Measurements from ENCODE around the gene GBP2. TPM values are rescaled to one million over a fixed set of nuclear protein-coding genes. Genes with fewer than 3 reads are reported as not detected.

GBP2 gene, protein sequence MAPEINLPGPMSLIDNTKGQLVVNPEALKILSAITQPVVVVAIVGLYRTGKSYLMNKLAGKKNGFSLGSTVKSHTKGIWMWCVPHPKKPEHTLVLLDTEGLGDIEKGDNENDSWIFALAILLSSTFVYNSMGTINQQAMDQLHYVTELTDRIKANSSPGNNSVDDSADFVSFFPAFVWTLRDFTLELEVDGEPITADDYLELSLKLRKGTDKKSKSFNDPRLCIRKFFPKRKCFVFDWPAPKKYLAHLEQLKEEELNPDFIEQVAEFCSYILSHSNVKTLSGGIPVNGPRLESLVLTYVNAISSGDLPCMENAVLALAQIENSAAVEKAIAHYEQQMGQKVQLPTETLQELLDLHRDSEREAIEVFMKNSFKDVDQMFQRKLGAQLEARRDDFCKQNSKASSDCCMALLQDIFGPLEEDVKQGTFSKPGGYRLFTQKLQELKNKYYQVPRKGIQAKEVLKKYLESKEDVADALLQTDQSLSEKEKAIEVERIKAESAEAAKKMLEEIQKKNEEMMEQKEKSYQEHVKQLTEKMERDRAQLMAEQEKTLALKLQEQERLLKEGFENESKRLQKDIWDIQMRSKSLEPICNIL
- 100 to 1,000 TPM; 309 to 356 TPM for total RNA-seq

DNA sequence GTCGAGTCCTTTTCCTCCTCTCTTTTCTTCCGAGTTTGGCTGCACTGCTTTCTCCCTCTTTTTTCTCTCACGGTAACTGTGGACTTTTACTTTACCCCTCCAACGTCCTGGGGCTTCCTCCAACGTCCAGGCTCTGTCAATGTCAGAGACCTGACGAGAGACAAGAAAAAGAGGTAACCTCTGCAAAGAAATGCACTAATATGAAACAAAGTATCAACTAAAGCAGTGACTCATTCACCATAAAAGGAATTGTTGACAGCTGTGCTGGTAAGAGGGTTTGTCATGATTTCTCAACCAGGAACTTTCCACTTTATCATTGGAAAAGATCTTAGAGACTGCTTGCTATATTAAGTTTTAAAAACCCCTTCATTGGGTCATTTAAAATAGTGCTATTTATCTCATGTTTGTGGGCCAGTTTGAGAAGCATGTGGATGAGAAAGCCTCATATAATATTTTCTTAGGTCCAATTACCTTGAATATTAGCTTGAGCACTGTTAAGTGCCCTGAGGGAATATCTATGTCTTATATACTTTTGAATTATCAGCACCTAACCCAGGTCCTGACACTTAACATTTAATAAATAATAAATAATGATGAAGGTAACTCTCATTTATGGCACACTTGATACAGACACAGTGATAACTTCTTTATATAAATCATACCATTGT lies at the start of gene GBP2:
TSS of gene GBP2 (minus strand) at position 202 of the 668 bp plus-strand sequence. CDS start 4,148 bp downstream, outside the sequence.
- Mint-ChIP-seq H3K9me3 (peaks cover 0 to 3% of the 10 kb centered on the region in 2 donors), H3K4me1 (ENCODE audit: low read depth) (peaks cover 61% of the 10 kb centered on the region), H3K27me3 (ENCODE audit: low read depth) (no peaks in the 10 kb centered on the region), H3K4me3 (peak within 1 kb of the TSS; percentile 97 to 99), H3K36me3 (ENCODE audit: insufficient read depth in 2 of 2) (peaks cover 30 to 41% of the 10 kb centered on the region in 2 donors), H3K27ac (peak within 1 kb of the TSS; percentile 98)
- DNase-seq (peak; percentile 21 to 37), ATAC-seq (replicated peaks in 1 of 2) (peak; percentile 73 to 77)

DNA sequence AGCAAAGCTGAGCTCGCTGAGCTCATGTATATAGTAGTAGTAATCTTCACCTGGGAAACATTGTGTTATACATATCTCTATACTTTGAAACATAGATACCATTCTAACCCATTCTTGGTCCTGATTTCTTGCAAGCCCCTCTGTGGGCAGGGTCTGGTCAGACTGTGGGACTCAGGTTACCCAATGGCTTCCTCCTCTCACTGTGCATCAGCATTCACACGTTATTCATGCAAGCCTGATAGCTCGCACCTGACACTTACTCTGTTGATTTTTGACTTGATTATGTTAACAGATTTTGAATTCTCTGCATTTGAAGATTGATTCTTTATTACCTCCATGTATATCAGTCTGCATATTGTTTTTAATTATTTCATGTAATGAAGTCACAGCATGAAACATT lies 48.6 kb upstream of the GBP2 start:
- Mint-ChIP-seq H3K4me3 (no peak overlapping the region), H3K27ac (no peak overlapping the region), H3K27me3 (ENCODE audit: low read depth) (no peaks in the 10 kb centered on the region), H3K4me1 (ENCODE audit: low read depth) (peaks cover 32% of the 10 kb centered on the region), H3K9me3 (peaks cover 10 to 15% of the 10 kb centered on the region in 2 donors), H3K36me3 (ENCODE audit: insufficient read depth in 2 of 2) (peaks cover 11 to 15% of the 10 kb centered on the region in 2 donors)
- DNase-seq (no peak), ATAC-seq (replicated peaks in 1 of 2) (no peak)

DNA sequence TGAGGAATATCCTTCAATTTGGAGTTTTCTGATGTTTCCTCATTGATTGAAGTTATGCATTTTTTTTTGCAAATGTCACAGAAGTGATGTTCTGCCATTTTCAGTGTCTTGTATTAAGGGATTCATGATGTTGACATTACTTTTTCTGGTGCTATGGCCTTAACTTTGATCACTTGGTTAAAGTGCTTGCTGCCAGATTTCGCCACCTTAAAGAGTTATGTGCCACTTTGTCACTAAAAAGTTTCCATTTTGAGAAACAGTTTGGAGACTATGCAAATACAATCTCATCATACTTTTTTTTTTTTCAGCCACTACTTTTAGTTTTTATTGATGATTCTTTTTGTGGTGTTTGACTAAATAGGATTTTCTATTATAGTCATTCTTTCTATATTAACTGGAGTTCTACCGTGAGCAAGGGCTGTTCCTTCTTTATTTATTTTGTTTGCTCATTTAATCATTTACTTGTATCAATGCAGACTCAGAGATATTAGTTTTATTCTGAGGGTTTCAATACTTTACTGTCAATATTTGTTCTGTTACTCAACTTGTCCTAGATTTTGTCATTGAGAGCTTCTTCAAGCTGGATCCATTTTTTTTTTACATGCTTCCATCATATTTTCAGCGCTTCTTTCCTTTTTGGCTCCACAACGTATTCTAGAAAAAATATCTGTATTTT lies 46.7 kb upstream of the GBP2 start:
- Mint-ChIP-seq H3K36me3 (ENCODE audit: insufficient read depth in 2 of 2) (peaks cover 11 to 15% of the 10 kb centered on the region in 2 donors), H3K27me3 (ENCODE audit: low read depth) (no peaks in the 10 kb centered on the region), H3K4me3 (no peak overlapping the region), H3K9me3 (peaks cover 10 to 15% of the 10 kb centered on the region in 2 donors), H3K27ac (peak overlapping the region; percentile 61), H3K4me1 (ENCODE audit: low read depth) (peaks cover 32% of the 10 kb centered on the region)
- ATAC-seq (replicated peaks in 1 of 2) (no peak), DNase-seq (no peak)

DNA sequence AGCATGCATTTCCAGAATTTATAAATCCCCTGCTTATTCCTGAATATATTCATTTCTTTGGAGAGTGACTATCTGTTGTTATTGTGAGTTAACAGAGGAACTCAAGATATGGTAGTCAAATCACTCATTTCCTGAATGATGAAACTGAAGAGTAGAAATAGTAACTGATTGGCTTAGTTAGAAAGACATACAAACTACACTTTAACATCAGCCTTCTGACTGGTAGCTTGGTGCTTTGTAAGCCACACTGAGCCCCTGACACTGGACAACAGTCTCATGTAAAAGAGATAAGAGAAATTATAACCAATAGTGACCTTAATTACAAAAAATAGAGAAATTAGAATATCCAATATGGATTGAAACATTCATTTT lies 45.1 kb upstream of the GBP2 start:
- H3K4me1 Mint-ChIP-seq (ENCODE audit: low read depth): peaks cover 22% of the 10 kb centered on the region
- no peaks in the 10 kb centered on the region for H3K27me3 Mint-ChIP-seq (ENCODE audit: low read depth)
- H3K36me3 Mint-ChIP-seq (ENCODE audit: insufficient read depth in 2 of 2): peaks cover 11 to 15% of the 10 kb centered on the region in 2 donors
- peaks cover 10 to 15% of the 10 kb centered on the region in 2 donors for H3K9me3 Mint-ChIP-seq
- peak in 1 of 2 donors; percentile 19 for DNase-seq
- H3K27ac Mint-ChIP-seq: peak overlapping the region; percentile 97
- peak overlapping the region; percentile 15 to 79 for H3K4me3 Mint-ChIP-seq
- peak; percentile 87 to 96 for ATAC-seq (replicated peaks in 1 of 2)

DNA sequence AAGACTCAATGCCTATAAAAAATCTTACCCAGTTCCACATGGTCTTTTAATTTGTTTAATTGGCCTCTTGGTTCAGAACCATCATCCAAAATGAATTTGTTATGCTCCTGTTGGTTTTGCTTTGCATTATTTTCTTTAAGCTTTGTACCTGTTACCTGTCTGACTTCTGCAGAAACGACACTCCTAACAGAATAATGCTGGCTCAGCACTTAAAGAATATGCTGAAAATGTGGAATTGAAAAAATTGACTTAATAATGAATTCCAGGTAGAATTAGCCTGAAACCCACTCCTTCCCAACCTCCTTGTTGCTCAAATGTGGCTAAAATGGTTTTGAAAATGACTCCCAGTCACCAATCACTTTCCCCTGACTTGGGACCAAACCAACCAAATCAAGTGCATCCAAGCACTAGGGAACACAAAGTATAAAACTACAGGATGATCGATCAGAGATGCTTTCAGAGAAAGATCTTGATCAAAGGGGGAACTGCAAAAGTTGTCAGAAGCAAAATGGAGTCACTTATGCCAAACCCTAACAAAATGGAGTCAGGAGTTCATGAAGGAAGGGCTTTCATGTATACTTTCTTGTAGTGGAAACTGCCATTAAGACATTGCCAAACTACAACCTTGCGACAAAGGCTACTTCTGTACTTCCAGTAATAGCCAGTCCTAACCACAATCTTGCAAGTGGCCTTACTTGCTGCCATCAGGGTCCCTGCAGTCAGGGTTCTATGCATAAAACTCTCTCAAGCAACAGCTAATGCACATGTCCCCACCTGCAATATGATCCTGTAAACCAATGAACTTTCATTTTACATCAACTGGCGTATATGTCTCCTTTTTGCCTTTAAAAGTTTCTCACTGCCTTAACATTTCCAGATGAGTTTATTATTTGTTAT lies 44.5 kb upstream of the GBP2 start:
- peak overlapping the region; percentile 97 for H3K27ac Mint-ChIP-seq
- peaks cover 26% of the 10 kb centered on the region for H3K4me1 Mint-ChIP-seq (ENCODE audit: low read depth)
- H3K36me3 Mint-ChIP-seq (ENCODE audit: insufficient read depth in 2 of 2): peaks cover 11 to 15% of the 10 kb centered on the region in 2 donors
- no peaks in the 10 kb centered on the region for H3K27me3 Mint-ChIP-seq (ENCODE audit: low read depth)
- peak overlapping the region; percentile 15 to 79 for H3K4me3 Mint-ChIP-seq
- peaks cover 10 to 15% of the 10 kb centered on the region in 2 donors for H3K9me3 Mint-ChIP-seq
- ATAC-seq (replicated peaks in 1 of 2) (peak; percentile 64 to 66), DNase-seq (peak in 1 of 2 donors; percentile 20)

DNA sequence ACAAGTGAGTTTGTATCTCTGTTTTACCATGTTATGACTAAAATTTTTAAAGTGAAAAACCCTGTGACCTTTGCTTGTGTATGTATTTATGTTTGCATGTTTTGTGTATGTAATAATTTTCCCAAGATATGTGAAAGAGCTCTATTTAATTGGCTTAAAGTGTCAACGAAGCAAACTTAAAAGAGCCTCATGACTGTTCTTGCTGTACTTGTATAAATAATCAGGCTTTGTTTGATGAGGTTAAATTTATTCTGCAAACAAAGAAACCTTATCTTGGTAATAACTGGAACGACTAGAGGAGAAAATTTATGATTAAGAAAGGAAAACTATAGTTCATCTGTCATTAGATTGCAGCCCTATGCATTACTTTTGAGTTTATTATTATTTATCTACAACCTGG lies 43.3 kb upstream of the GBP2 start:
- DNase-seq (no peak), ATAC-seq (replicated peaks in 1 of 2) (no peak)
- H3K36me3 Mint-ChIP-seq (ENCODE audit: insufficient read depth in 2 of 2): peaks cover 11 to 15% of the 10 kb centered on the region in 2 donors
- H3K27me3 Mint-ChIP-seq (ENCODE audit: low read depth): no peaks in the 10 kb centered on the region
- H3K27ac Mint-ChIP-seq: no peak overlapping the region
- peaks cover 26% of the 10 kb centered on the region for H3K4me1 Mint-ChIP-seq (ENCODE audit: low read depth)
- peaks cover 10 to 15% of the 10 kb centered on the region in 2 donors for H3K9me3 Mint-ChIP-seq
- H3K4me3 Mint-ChIP-seq: no peak overlapping the region

DNA sequence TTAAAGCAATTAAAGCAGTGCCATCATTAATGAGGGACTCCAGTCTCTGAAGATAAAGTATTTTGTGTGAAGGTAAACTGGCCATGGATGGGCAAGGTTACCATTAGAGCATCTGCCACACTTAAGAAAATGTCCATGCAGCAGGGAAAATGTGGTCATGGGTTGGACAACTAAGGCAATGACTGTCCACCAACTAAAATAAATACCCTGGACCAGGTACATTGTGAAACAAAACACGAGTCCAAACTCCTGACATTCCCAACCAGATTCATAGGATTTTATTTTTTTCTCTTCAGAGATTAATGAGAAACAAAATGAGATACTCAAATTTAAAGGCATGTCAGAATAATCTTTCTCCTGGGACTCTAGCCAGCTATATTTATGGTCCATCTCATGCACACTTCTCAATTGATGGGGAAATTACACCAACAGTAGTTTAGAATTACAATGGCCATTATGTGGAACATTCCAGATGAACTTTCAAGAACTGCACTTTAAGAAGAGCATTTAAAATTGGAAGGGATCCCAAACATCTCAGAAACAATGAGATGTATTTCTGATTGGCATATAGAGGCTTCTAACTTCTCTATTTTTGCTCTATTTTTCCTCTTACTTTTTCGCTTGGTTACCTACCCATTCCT lies 41.8 kb upstream of the GBP2 start:
- H3K36me3 Mint-ChIP-seq (ENCODE audit: insufficient read depth in 2 of 2): peaks cover 11 to 14% of the 10 kb centered on the region in 2 donors
- H3K27ac Mint-ChIP-seq: no peak overlapping the region
- H3K27me3 Mint-ChIP-seq (ENCODE audit: low read depth): no peaks in the 10 kb centered on the region
- no peak overlapping the region for H3K4me3 Mint-ChIP-seq
- H3K9me3 Mint-ChIP-seq: peaks cover 10 to 12% of the 10 kb centered on the region in 2 donors
- ATAC-seq (replicated peaks in 1 of 2) (no peak), DNase-seq (no peak)
- H3K4me1 Mint-ChIP-seq (ENCODE audit: low read depth): peaks cover 21% of the 10 kb centered on the region

DNA sequence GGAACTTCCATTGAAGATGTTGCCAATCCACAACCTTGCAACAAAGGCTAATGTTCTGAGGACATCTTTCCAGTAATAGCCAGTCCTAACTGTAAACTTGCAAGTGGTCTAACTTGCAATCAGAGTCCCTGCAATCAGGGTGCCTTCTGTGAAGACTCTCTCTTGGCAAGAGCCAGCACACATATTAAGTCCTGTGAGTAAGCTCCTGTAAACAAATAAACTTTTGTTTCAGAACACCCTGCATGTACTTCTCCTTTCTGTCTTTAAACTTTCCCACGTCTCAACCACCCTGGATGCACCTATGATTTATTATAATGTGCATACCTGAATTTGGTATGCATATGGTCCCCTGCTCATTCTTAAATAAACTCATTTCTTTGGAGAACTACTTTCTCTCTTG lies 40.8 kb upstream of the GBP2 start:
- Mint-ChIP-seq H3K4me1 (ENCODE audit: low read depth) (peaks cover 20% of the 10 kb centered on the region), H3K27me3 (ENCODE audit: low read depth) (no peaks in the 10 kb centered on the region), H3K27ac (no peak overlapping the region), H3K36me3 (ENCODE audit: insufficient read depth in 2 of 2) (peaks cover 9 to 12% of the 10 kb centered on the region in 2 donors), H3K9me3 (peaks cover 9 to 12% of the 10 kb centered on the region in 2 donors), H3K4me3 (no peak overlapping the region)
- ATAC-seq (replicated peaks in 1 of 2) (no peak), DNase-seq (no peak)

DNA sequence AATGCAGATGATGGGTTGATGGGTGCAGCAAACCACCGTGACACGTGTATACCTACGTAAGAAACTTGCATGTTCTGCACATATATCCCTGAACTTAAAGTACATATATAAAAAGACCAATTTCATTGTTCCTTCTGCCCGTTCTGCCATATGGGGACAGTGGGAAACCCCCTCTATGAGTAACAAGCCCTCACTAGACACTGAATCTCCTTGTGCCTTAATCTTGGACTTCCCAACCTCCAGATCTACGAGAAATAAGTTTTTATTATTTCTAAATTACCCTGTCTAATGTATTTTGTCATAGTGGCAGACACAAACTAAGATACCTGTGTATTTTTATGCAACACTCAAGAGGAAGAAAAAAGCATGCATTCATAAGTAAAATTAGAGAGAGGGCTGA lies 39.9 kb upstream of the GBP2 start:
- no peak for DNase-seq
- no peak for ATAC-seq (replicated peaks in 1 of 2)
- Mint-ChIP-seq H3K4me1 (ENCODE audit: low read depth) (peaks cover 11% of the 10 kb centered on the region), H3K27ac (no peak overlapping the region), H3K27me3 (ENCODE audit: low read depth) (no peaks in the 10 kb centered on the region), H3K9me3 (peaks cover 7 to 12% of the 10 kb centered on the region in 2 donors), H3K36me3 (ENCODE audit: insufficient read depth in 2 of 2) (peaks cover 4 to 7% of the 10 kb centered on the region in 2 donors), H3K4me3 (no peak overlapping the region)

DNA sequence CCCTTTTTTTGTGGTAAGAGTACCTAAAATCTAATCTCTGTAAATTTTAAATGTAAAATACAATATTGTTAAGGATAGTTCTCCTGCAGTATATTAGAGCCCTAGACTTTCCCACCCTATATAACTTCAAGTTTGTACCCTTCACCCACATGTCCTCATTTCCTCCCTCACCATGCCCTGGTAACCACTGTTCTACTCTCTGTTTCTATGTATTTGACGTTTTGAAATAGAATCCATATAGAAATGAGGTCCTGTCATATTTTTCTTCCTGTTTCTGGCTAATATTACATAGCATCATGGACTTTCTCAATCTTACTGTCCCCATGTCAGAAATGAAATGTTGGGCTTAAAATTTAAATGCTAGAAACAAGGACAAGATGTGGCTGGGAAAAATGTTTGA lies 25.1 kb upstream of the GBP2 start:
- ATAC-seq (replicated peaks in 1 of 2) (no peak), DNase-seq (no peak)
- Mint-ChIP-seq H3K4me3 (no peak overlapping the region), H3K27ac (no peak overlapping the region), H3K4me1 (ENCODE audit: low read depth) (peaks cover 4% of the 10 kb centered on the region), H3K27me3 (ENCODE audit: low read depth) (no peaks in the 10 kb centered on the region), H3K9me3 (peaks cover 3% of the 10 kb centered on the region in 2 donors), H3K36me3 (ENCODE audit: insufficient read depth in 2 of 2) (peaks cover 3 to 7% of the 10 kb centered on the region in 2 donors)

DNA sequence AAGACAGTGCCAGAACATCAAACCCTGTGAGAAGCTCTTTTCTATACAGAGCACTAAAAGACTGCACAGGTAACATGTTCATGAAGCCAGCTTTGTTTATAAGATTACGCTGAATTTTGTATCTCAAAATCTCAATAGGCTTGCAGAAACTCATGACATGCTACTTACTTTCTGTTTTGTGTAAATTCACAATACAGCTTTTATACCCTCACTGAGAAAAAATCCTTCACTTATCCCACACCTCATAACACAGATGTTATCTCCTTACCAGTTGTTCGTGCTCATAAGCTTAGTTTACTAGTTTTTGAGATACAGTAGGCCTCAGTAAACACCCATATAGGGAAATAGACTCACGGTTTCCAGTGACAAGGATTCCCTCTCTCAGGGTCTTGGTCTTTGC lies 24.1 kb upstream of the GBP2 start:
- Mint-ChIP-seq H3K4me3 (no peak overlapping the region), H3K4me1 (ENCODE audit: low read depth) (peaks cover 4% of the 10 kb centered on the region), H3K27me3 (ENCODE audit: low read depth) (no peaks in the 10 kb centered on the region), H3K27ac (no peak overlapping the region), H3K36me3 (ENCODE audit: insufficient read depth in 2 of 2) (no peaks in the 10 kb centered on the region), H3K9me3 (no peaks in the 10 kb centered on the region)
- no peak for ATAC-seq (replicated peaks in 1 of 2)
- no peak for DNase-seq

DNA sequence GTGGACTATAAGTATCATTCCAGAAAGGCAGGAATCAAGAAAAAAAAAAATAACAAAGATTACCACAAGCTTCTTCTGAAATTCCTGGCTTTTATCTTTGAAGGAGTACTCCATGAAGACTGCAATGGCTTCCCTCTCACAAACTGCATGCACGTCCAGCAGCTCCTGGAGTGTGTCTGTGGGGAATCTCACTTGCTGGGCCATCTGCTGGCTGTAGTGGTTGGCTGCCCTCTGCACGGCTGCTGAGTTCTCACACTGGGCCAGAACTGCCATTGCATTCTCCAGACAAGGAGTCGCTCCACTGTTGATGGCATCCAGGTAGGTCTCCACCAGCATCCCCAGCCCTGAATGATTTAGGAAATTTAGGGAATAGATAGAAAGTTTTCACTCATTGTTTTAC lies 23.3 kb upstream of the GBP2 start:
- no peak for DNase-seq
- no peaks in the 10 kb centered on the region for H3K36me3 Mint-ChIP-seq (ENCODE audit: insufficient read depth in 2 of 2)
- no peak for ATAC-seq (replicated peaks in 1 of 2)
- H3K27ac Mint-ChIP-seq: no peak overlapping the region
- no peaks in the 10 kb centered on the region for H3K27me3 Mint-ChIP-seq (ENCODE audit: low read depth)
- no peaks in the 10 kb centered on the region for H3K9me3 Mint-ChIP-seq
- H3K4me1 Mint-ChIP-seq (ENCODE audit: low read depth): peaks cover 4% of the 10 kb centered on the region
- no peak overlapping the region for H3K4me3 Mint-ChIP-seq
